Spleen (tissue), 11 donors: Measurements from ENCODE around the gene GTPBP8. TPM values are rescaled to one million over a fixed set of nuclear protein-coding genes. Genes with fewer than 3 reads are reported as not detected.

ENCODE experiments used
- DNase-seq: peaks from one replicate; pipeline ENCODE4 v3.0.0-alpha.2; 2020
- H3K27ac ChIP-seq, 8 donors: fragments of 200-600 bp; sonication (generic) in 7 of 8; 1 replicate in 4 of 8; 2 replicates in 4 of 8; pipeline versions ENCODE4 v1.5.0 to v1.8.0; 2016 to 2021; ENCODE audit warnings: inconsistent platforms in 4 of 8, mild to moderate bottlenecking in 4 of 8, moderate library complexity in 1 of 8
- H3K27me3 ChIP-seq, 7 donors: fragments of 200-600 bp; sonication (generic) in 6 of 7; replicated peaks in 1 of 7; 1 replicate in 4 of 7; 2 replicates in 3 of 7; pipeline versions ENCODE4 v1.5.0 to v1.8.0; 2016 to 2021; ENCODE audit warnings: inconsistent platforms in 3 of 7, mild to moderate bottlenecking in 1 of 7
- H3K36me3 ChIP-seq, 6 donors: fragments of 200-600 bp; sonication (generic) in 5 of 6; 1 replicate in 4 of 6; 2 replicates in 2 of 6; pipeline versions ENCODE4 v1.5.0 to v1.8.0; 2016 to 2021; ENCODE audit warnings: inconsistent platforms in 2 of 6
- H3K4me1 ChIP-seq, 6 donors: fragments of 200-600 bp; sonication (generic) in 5 of 6; 1 replicate in 3 of 6; 2 replicates in 3 of 6; pipeline versions ENCODE4 v1.5.0 to v1.8.0; 2016 to 2021; ENCODE audit warnings: inconsistent platforms in 3 of 6
- H3K4me3 ChIP-seq, 8 donors: fragments of 200-600 bp; sonication (generic) in 7 of 8; 1 replicate in 4 of 8; 2 replicates in 4 of 8; pipeline versions ENCODE4 v1.5.0 to v1.8.0; 2016 to 2021; ENCODE audit warnings: inconsistent platforms in 4 of 8, mild to moderate bottlenecking in 4 of 8, moderate library complexity in 2 of 8
- H3K9me3 ChIP-seq, 8 donors: fragments of 200-600 bp; sonication (generic) in 7 of 8; 1 replicate in 4 of 8; 2 replicates in 4 of 8; pipeline versions ENCODE4 v1.5.0 to v1.8.0; 2016 to 2021; ENCODE audit warnings: inconsistent platforms in 4 of 8
- CTCF ChIP-seq, 11 experiments: fragments of 200-600 bp in 7 of 11; fragments of 450-650 bp in 4 of 11; sonication (generic) in 4 of 11; IDR thresholded peaks in 8 of 11; conservative IDR thresholded peaks in 3 of 11; 1 replicate in 7 of 11; 2 replicates in 4 of 11; pipeline versions ENCODE4 v1.4.0 to v1.8.0; 2016 to 2021; ENCODE audit warnings: antibody characterized with exemption in 11 of 11, inconsistent platforms in 4 of 11, mild to moderate bottlenecking in 1 of 11
- POLR2A ChIP-seq, 3 donors: fragments of 450-650 bp; IDR thresholded peaks; one replicate each; pipeline ENCODE4 v1.5.1; 2017; ENCODE audit warnings: antibody characterized with exemption in 3 of 3, mild to moderate bottlenecking in 1 of 3
- POLR2AphosphoS5 ChIP-seq, 3 donors: sonication (generic); formaldehyde crosslinking; IDR thresholded peaks; one replicate each; pipeline ENCODE4 v1.5.1; 2017; ENCODE audit warnings: antibody characterized with exemption in 3 of 3
- WGBS, 5 donors: extraction: QIAGEN DNeasy Blood & Tissue Kit in 3 of 5; methylation state at CpG; one replicate each; pipeline versions ENCODE4 v1.1.5 to v1.1.7; 2013 to 2018; 5-methylcytosine and 5-hydroxymethylcytosine counted together
- intact Hi-C: fragments of 100-400 bp; cut with DNase I; formaldehyde crosslinking; loops from one replicate; pipeline ENCODE4 v1.15.0; 2023; ENCODE audit warnings: low total_unique reads
- polyA plus RNA-seq, 3 donors: library from polyadenylated mRNA; stranded (reverse); fragments of 200-250 nt; gene quantifications; one replicate each; pipeline ENCODE4 v1.2.1, GENCODE V29; 2013
- total RNA-seq, 7 donors: library from RNA; depleted of rRNA in 3 of 7; stranded (reverse); fragments of >200 nt in 3 of 7; fragmentation: NEBNext Ultra II Directional in 4 of 7; extraction: Animal tissue kit (Norgen Biotek cat#: 25700) in 4 of 7; gene quantifications; one replicate each; pipeline versions ENCODE4 v1.1.0 to v1.2.1, GENCODE V29; 2016 to 2021
- donor health status: healthy with polysubstance abuse.
- donor health status: DM: no; HTN: no; CAD: no; lungs with moderate emphysema.
- donor health status: DM: no; HTN: no; CAD: no.
- donor health status: Bipolar disorder and iron deficiency.
- donor health status: healthy.
- donor health status: DM: no; HTN: no; CAD: no.
- donor health status: DM: yes; HTN: yes; CAD: no.

Gene GTPBP8
- total and polyA plus RNA-seq, 10 donors = 5.1 to 27.9 (median 12.7) TPM

DNA sequence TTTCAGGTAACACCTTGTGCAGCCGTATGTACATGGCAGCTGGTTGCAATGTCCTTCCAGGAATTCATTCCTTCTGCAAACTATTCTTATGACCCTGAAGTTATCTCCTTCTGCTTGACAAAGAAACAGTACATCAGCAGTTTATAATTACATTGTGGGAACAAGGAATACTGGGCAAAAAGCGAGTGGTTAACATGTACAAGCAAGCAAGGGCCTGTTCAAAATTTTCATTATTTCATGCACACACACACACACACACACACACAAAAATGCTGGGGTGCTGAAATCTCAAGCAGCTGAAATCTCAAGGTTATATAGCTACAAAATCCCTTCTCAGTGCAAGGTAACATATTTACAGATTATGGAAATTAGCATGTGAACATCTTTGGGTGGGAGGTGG, 30.7 kb downstream of the GTPBP8 start:
- no peaks in the 10 kb centered on the region for H3K9me3 ChIP-seq
- intact Hi-C loops = no loop called here
- peaks cover 23 to 50% (median 31%) of the 10 kb centered on the region in 6 donors for H3K4me1 ChIP-seq
- DNase-seq = no peak
- peaks cover 0 to 10% (median 6%) of the 10 kb centered on the region in 6 donors for H3K36me3 ChIP-seq
- 83 to 94% (median 89%) methylated on average over 2 of the region's 2 CpGs for WGBS, 5 donors
- TF ChIP-seq POLR2A (IDR thresholded peaks at IDR 0.05) (no peak), CTCF (IDR thresholded peaks at IDR 0.05 in 8 of 11, conservative IDR thresholded peaks at IDR 0.05 in 3 of 11) (no peak), POLR2AphosphoS5 (IDR thresholded peaks at IDR 0.05) (no peak)
- no peaks in the 10 kb centered on the region for H3K27me3 ChIP-seq
- no peak overlapping the region for H3K4me3 ChIP-seq
- peak overlapping the region in 1 of 8 donors; percentile 20 for H3K27ac ChIP-seq

DNA sequence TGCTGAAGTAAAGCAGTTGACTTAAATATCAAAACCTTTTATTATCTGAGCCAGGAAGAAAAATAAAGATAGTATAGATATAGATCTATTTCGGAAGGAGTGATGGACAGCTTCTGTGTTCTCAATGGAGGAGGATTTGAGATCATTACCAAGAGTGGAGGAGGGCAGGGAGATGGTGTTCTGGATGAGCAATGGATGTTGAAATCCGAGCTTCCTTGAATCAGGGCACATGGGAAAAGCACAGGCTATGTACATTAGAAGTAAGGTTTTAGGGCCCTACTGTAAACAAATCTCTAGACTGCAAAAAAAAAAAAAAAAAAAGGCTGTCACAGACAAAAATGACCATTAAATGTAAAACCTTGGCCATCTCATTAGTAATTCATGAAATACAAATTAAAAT, 43.2 kb downstream of the GTPBP8 start:
- intact Hi-C loops = no loop called here
- H3K9me3 ChIP-seq = no peaks in the 10 kb centered on the region
- H3K36me3 ChIP-seq = no peaks in the 10 kb centered on the region
- H3K27me3 ChIP-seq = no peaks in the 10 kb centered on the region
- no peaks in the 10 kb centered on the region for H3K4me1 ChIP-seq
- 87 to 97% (median 90%) methylated on average over 2 of the region's 2 CpGs for WGBS, 5 donors
- TF ChIP-seq POLR2A (IDR thresholded peaks at IDR 0.05) (no peak), CTCF (IDR thresholded peaks at IDR 0.05 in 8 of 11, conservative IDR thresholded peaks at IDR 0.05 in 3 of 11) (no peak), POLR2AphosphoS5 (IDR thresholded peaks at IDR 0.05) (no peak)
- DNase-seq = no peak
- H3K4me3 ChIP-seq = no peak overlapping the region
- no peak overlapping the region for H3K27ac ChIP-seq

GRCh38 chr3:113035387-113035982, 44.7 kb downstream of the GTPBP8 start:
- 57 to 68% (median 58%) methylated on average over 5 to 6 of the region's 6 CpGs for WGBS, 5 donors
- Histone ChIP-seq H3K9me3 (no peaks in the 10 kb centered on the region), H3K27ac (no peak overlapping the region), H3K4me1 (no peaks in the 10 kb centered on the region), H3K36me3 (no peaks in the 10 kb centered on the region), H3K27me3 (no peaks in the 10 kb centered on the region), H3K4me3 (no peak overlapping the region)
- intact Hi-C loops = no loop called here
- DNase-seq = no peak
- TF ChIP-seq CTCF (IDR thresholded peaks at IDR 0.05 in 8 of 11, conservative IDR thresholded peaks at IDR 0.05 in 3 of 11) = peak; percentile 30 to 79 (median 72)
- no peak for TF ChIP-seq POLR2AphosphoS5 (IDR thresholded peaks at IDR 0.05)

- WGBS, 5 donors = 93 to 98% (median 98%) methylated on average over 2 of the region's 2 CpGs
- TF ChIP-seq POLR2AphosphoS5 (IDR thresholded peaks at IDR 0.05) (no peak), CTCF (IDR thresholded peaks at IDR 0.05 in 8 of 11, conservative IDR thresholded peaks at IDR 0.05 in 3 of 11) (no peak), POLR2A (IDR thresholded peaks at IDR 0.05) (no peak)
- DNase-seq = no peak
- Histone ChIP-seq H3K4me3 (no peak overlapping the region), H3K27me3 (no peaks in the 10 kb centered on the region), H3K27ac (no peak overlapping the region), H3K4me1 (no peaks in the 10 kb centered on the region), H3K9me3 (no peaks in the 10 kb centered on the region), H3K36me3 (no peaks in the 10 kb centered on the region)
- intact Hi-C loops = no loop called here
Measured at GRCh38 chr3:113038328-113038727, 47.5 kb downstream of the GTPBP8 start.
